HG03064 (cell line): ENCODE results near the gene GPX5.
"Not testable (repeated sequence)": the region's sequence is repeated elsewhere in the genome, so short reads cannot be mapped to it uniquely, and the experiment has no call there.

Source experiments
- ATAC-seq: cut with Tn5 transposase; IDR thresholded peaks from one replicate; pipeline ENCODE4 v1.9.1; 2021; ENCODE audit warnings: low read depth; ENCODE audit not compliant: unreplicated experiment

GPX5 gene

GRCh38 chr6:28511628-28512300, 13.9 kb upstream of the GPX5 start:
- no peak for ATAC-seq

GRCh38 chr6:28512387-28512786, 13.3 kb upstream of the GPX5 start:
- not testable (repeated sequence) for ATAC-seq

- no peak for ATAC-seq
These were observed 10.0 kb upstream of the GPX5 start, which contains the start of gene GPX6 for GRCh38 chr6:28515676-28516075. TSS of gene GPX6 (minus strand) at chr6:28515793. CDS start at chr6:28515743, 50 bp downstream.

GRCh38 chr6:28517964-28518363, 7.7 kb upstream of the GPX5 start:
- ATAC-seq, result no peak

GRCh38 chr6:28522594-28523240, 3.0 kb upstream of the GPX5 start:
- no peak for ATAC-seq

- no peak for ATAC-seq
These were observed 2.4 kb upstream of the GPX5 start for GRCh38 chr6:28523241-28523622.

GRCh38 chr6:28530777-28531176, 5.1 kb downstream of the GPX5 start:
- ATAC-seq, result no peak

GRCh38 chr6:28531479-28532128, 5.9 kb downstream of the GPX5 start:
- ATAC-seq, result no peak

GRCh38 chr6:28534306-28534705, 8.6 kb downstream of the GPX5 start:
- no peak for ATAC-seq

- no peak for ATAC-seq
These were observed 9.2 kb downstream of the GPX5 start for GRCh38 chr6:28534875-28535274.

GRCh38 chr6:28537065-28537464, 11.4 kb downstream of the GPX5 start:
- no peak for ATAC-seq

- ATAC-seq, result no peak
These were observed 11.9 kb downstream of the GPX5 start for GRCh38 chr6:28537509-28538140.

- ATAC-seq, result no peak
These were observed 16.3 kb downstream of the GPX5 start for GRCh38 chr6:28541996-28542395.

- ATAC-seq, result no peak
These were observed 17.0 kb downstream of the GPX5 start for GRCh38 chr6:28542440-28543296.

GRCh38 chr6:28543651-28544610, 18.2 kb downstream of the GPX5 start:
- ATAC-seq, result no peak

- ATAC-seq, result no peak
These were observed 20.3 kb downstream of the GPX5 start for GRCh38 chr6:28545955-28546354.

GRCh38 chr6:28547003-28547402, 21.3 kb downstream of the GPX5 start:
- not testable (repeated sequence) for ATAC-seq

- no peak for ATAC-seq
These were observed 26.4 kb downstream of the GPX5 start for GRCh38 chr6:28551891-28552666.
